Fibroblast of the aortic adventitia (primary cell): Measurements from ENCODE around the gene TNIP1. TPM values are rescaled to one million over a fixed set of nuclear protein-coding genes. Genes with fewer than 3 reads are reported as not detected.

Experiments used
- DNase-seq: peaks from one replicate; pipeline ENCODE4 v3.0.0-alpha.2; 2010; ENCODE audit warnings: low read depth
- H3K4me3 ChIP-seq: 2 replicates; pipeline ENCODE4 v1.5.1; 2011; ENCODE audit warnings: low read depth, mild to moderate bottlenecking, control low read depth, low read length, moderate library complexity
- total RNA-seq: library from RNA; depleted of rRNA; stranded (reverse); fragments of >200 nt; gene quantifications from 2 replicates; pipeline ENCODE4 v1.2.3, GENCODE V29; 2012; ENCODE audit warnings: low replicate concordance
- TF ChIP-seq, protein P1 (sequence below): IDR thresholded peaks from 2 replicates; pipeline ENCODE4 v1.5.1; 2011; ENCODE audit warnings: mild to moderate bottlenecking, low read length, control low read depth, inconsistent platforms; ENCODE audit not compliant: insufficient read depth

Gene TNIP1
- total RNA-seq, 1 donor = 42.9 TPM

DNA sequence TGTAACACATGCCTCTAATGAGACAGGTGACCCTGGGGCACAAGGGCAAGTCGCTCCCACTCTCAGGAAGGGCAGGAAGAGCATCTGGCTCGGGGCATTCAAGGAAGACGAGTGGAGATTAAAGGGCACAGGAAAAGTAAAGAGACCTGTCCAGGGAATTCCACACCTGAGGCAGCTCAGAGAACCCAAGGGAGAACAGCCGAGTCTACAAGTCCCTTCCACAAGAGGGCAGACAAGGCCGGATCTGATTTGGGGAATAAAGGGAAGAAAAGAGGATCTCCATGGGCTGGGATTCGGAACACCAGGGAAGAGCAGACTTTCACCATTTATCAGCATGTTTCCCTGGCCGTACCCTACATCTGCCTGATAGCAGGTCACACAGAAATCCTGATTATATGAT lies 32.3 kb downstream of the TNIP1 start:
- DNase-seq = no peak

DNA sequence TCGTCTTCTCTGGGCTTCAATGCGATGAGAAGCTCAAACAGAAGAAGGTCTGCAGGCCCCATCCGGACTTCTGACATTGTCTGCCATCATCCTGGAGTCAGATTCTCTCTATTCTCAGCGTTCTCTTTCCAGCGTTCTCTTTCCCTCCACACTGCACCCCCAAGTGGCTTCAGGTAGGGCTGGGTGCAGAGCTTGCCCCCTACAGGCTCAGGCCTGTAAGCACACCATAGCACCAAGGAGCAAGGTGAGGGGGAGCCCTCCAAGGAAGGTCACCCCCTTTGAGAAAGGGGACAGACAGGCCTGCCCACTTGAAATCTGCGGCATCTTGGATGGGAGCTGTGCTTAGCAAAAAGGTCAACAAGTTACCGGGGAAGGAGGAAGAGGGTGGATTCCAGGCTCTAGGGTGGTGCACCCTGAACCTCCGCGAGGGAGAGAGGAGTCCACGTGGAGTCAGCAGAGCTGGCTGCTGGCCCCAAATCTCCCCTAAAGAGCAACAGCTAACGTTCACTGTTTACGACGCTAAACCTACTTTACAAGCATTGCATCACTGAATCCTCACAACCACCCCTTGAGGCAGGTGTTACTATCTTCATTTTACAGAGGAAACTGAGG lies 32.9 kb downstream of the TNIP1 start:
- no peak for DNase-seq
- no peak overlapping the region for H3K4me3 ChIP-seq
- TF ChIP-seq, protein P1, sequence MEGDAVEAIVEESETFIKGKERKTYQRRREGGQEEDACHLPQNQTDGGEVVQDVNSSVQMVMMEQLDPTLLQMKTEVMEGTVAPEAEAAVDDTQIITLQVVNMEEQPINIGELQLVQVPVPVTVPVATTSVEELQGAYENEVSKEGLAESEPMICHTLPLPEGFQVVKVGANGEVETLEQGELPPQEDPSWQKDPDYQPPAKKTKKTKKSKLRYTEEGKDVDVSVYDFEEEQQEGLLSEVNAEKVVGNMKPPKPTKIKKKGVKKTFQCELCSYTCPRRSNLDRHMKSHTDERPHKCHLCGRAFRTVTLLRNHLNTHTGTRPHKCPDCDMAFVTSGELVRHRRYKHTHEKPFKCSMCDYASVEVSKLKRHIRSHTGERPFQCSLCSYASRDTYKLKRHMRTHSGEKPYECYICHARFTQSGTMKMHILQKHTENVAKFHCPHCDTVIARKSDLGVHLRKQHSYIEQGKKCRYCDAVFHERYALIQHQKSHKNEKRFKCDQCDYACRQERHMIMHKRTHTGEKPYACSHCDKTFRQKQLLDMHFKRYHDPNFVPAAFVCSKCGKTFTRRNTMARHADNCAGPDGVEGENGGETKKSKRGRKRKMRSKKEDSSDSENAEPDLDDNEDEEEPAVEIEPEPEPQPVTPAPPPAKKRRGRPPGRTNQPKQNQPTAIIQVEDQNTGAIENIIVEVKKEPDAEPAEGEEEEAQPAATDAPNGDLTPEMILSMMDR = peak; percentile 92

More for the DNA sequence above, 32.3 kb downstream of the TNIP1 start:
- TF ChIP-seq, protein P1 = peak; percentile 46
- H3K4me3 ChIP-seq = no peak overlapping the region

DNA sequence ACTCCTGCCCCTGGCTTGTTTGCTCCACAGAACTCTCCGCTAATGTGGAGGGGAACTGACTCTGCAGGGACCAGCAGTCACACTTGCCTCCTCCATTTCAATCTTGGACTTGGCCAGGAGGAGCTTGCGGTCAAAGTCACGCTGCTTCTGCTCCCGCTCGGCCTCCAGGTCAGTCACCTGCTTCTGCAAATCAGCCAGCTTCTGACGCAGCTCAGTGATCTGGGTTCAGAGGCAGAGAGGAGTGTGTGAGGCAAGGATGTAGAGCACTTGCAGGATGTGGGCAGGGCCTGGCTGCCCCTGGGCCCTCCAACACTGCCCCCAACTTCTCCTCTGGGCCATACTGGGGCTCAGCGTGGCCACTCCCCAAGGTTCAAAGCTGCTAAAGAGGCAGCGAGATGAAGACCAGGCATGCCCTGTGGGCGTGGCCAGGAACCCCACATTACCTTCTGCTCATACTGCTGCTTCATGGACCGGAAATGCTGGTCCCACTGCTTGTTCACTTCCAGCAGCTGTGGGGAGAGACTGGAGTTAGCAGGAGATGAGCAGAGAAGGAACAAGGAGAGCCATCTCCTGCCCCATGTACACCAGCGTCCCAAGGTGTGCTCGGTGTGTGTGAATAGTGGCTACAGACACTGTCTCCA lies 38.3 kb downstream of the TNIP1 start:
- DNase-seq = no peak
- no peak overlapping the region for H3K4me3 ChIP-seq
- TF ChIP-seq, protein P1 = no peak

DNA sequence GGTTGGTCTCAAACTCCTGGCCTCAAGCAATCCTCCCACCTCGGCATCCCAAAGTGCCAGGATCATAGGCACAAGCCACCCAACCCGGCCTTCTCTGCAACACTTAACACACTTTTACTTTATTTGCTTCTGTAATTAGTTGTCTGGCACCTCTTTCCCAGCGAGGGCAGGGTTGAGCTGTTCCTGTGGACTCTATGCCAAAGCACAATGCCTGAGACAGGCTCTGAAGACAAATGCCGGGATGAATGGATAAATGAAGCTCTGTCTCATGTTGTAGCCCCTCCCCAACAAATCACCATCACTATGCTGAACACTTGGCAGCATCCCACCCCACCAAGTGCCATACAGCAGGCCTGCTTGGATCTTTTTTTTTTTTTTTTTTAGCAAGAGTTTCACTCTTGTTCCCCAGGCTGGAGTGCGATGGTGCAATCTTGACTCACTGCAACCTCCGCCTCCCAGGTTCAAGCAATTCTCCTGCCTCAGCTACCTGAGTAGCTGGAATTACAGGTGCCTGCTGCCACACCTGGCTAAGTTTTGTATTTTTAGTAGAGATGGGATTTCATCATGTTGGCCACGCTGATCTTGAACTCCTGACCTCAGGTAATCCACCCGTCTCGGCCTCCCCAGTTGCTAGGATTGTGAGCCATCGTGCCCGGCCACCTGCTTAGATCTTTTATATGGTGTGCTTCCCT lies 39.1 kb downstream of the TNIP1 start:
- no peak overlapping the region for H3K4me3 ChIP-seq
- no peak for DNase-seq
- TF ChIP-seq, protein P1 = no peak

DNA sequence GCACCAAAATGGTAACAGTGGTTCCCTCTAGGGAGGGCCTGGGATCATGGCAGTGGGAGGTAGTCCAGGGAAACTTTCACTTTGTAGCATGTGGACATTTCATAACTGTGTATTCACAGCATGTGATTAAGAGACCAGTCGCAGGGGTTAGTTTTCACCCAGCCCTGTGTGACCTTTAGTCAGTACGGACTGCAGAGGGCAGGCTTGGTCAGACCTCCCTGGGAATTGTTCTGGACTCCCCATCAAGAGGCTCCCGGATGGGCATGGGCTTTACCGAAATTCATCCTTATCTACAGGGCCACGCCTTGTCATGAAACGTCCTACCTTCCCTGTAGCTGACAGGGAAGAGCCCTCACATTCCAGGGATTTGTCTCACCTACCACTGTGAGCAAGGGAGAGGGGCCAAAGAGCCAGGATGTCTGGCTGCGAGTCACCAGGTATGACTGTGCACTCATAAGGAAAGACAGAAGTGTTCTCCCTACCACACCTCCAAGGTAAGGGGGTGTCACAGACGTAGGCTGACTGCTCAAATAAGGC lies 40.6 kb downstream of the TNIP1 start:
- peak; percentile 26 for DNase-seq
- TF ChIP-seq, protein P1 = peak; percentile 5
- H3K4me3 ChIP-seq = no peak overlapping the region

DNA sequence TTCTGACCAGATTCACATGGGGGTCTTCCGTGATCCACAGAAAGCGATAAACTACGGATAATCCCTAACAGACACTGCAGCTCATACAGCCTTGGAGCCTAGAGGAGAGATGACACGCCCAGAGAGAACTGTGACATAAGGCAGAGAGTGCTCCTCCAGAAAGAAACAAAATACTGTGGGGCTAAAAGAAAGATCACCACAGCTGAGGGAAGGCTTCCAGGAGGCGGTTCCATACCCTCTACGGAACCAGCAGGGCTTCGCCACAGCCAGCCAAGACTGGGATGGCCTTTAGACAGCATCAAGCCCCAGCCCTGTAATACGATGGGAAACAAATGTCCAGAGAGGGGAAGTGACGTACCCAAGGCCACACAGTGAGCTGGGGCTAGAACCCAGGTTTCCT lies 41.2 kb downstream of the TNIP1 start:
- TF ChIP-seq, protein P1 = no peak
- no peak overlapping the region for H3K4me3 ChIP-seq
- DNase-seq = no peak
